HCEC 1CT (cell line): ENCODE data around the gene FAM181A.
A peak's percentile ranks its signal among the peaks of the same experiment; 100 is the strongest.

Experiments used
- DNase-seq: peaks from one replicate; pipeline ENCODE4 v3.0.0-alpha.2; 2017

Gene FAM181A

GRCh38 chr14:93930296-93930988 lies 3.3 kb downstream of the FAM181A start:
- no peak for DNase-seq

DNA sequence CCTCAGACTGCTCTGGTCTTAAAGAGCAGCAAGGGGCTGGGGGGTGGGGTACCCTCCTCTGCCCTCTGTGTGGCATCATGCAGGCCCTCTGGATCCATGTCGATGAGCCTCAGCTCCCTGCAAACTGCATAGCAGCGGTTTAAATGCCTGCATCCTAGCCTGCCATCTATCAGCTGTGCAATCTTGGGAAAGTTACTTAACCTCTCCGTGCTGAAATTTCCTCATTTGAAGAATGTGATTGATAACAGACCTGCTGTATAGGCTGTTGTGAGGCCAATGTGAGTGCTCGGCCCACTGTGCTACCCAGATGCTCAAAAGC lies 3.8 kb downstream of the FAM181A start:
- DNase-seq = no peak

- DNase-seq = no peak
These were observed 5.5 kb downstream of the FAM181A start for GRCh38 chr14:93932642-93933041.

DNA sequence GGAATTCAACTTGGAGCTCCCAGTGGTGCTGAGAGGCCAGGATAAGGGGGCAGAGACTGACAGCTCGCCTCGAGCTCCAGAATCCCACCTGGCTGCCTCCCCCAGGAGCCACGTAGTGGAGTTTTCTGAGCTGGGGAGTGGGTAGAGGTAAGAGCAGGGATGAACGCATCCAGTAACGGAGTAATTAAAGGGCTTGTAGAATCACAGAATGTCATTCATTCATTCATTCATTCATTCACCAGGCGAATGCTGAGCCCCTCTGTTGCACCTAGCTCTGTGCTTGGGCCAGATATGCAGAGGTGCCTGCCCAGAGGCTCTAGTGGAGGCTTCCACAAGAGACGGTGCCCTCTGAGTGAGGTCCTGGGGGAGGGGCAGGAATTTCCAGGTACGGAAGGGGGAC lies 8.1 kb downstream of the FAM181A start:
- no peak for DNase-seq

DNA sequence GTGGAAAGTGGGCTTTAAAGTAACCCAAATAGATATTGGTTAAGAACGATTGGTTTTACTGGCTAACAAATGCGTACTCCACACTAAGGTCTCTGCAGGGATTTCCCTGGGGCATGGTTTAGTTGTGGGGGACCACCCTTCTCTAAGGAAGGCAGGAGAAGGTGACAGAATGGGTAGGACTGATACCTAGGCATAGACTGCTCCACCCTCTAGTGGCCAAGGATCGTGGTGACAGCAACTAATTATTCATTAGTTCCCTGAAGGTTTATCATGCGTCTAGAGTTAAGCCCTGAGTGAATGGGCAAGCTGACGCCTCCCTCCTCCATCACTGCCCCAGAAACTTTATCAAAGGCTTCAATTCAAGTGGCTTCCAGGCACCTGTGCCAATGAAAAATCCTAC lies 9.1 kb downstream of the FAM181A start:
- no peak for DNase-seq

DNA sequence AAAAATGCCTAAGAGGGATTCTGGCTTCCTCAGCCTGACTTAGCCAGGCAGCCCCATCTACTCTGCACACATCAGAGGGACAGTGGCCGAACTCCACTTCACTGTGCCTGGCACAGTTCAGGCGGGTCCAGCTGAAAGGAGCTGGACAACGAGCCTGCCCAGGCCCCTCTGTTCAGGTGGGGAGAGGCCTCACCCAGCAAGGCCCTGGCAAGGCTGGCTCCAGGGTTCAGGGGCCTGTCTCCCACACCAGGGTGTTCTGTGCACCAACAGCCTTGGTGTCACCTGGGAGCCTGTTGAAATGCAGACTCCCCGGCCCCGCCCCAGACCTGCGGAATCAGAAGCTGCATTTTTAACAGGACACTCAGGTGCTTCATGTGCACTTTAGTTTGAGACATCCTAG lies 9.8 kb downstream of the FAM181A start:
- no peak for DNase-seq

DNA sequence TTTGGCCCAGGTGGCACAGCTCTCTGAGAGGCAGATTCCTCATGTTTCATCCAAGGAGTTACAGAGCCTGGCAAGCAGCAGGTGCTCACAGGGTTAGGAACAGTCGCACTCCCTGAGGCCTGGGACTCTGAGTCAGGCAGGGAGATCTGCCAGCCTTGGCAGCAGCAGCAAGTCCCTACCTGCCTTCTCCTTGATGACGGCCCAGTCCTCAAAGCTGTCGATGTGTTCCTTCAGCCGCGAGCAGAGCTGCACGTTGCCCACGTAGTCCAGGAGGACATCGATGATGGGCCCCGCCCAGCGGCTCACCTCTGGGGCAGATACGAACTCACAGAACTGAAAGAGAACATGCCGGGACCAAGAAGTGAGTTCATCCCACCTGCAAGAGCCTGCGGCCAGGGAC lies 10.4 kb downstream of the FAM181A start:
- no peak for DNase-seq

DNA sequence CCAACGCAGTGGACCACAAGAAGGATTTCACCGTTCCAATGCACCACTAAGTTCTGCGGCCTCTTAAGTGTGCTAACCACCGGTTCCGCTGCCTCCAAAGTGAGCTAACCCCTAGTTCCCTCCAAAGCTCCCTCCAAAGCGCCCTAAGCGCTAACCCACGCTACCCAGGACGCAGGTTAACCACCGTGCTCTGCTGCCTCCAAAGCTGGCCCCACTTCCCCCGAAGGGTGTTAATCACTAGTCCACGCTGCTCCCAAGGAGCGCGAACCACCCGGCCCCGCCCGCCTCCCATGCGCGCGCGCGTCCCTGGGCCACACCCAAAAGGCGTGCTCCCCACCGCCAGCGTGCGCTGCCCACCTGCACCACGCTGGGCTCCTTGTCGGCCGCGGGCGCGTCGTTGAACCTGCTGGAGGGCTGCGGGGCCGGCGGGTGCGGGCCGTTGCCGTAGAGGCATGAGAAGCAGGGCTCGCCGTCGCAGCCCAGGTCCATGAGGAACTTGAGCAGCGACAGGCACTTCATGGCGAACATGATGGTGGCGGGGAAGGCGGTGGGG lies 11.7 kb downstream of the FAM181A start:
- no peak for DNase-seq

DNA sequence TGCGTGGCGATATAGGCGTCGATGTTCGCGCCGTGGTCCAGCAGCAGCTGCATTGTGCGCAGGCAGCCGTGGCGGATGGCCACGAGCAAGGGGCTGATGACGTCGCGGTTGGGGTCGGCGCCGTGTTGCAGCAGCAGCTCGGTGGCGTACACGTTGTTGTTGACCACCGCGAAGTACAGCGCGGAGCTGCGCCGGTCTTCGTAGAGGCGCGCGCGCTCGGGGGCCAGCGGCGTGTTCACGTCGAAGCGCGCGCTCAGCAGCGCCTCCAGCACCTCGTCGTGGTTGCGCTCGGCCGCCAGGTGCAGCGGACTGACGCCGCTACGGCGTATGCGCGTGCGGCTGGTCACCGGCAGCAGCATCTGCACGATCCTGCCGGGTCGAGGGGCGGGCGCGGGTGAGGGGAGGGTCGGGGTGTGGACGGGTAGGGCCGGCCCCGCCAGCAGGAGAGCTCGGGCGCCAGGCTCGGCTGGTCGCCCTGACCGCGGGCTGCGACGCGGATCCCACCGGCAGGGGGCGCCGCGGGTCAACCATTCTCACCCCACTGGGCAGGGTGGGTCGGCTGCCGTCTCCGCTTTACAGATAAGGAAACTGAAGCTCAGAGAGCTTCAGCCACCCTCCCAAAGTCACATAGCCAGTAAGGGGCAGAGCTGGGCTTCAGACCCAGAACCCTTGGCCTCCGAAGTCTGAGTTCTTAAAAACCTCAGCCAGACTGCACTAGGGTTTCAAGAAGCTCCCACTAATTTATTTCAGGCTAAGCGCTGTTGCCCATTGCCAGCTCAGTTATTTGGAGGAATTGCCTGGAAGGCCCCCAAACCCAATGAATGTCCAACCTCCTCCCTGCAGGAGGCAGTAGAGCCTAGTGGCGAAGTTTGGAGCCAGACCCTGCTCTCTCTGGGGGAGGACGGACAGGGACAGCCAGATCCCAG lies 12.4 kb downstream of the FAM181A start:
- no peak for DNase-seq

GRCh38 chr14:93940437-93940836 lies 13.3 kb downstream of the FAM181A start:
- DNase-seq = no peak

- DNase-seq = peak; percentile 32
These were observed 14.3 kb downstream of the FAM181A start for GRCh38 chr14:93941293-93941910.

DNA sequence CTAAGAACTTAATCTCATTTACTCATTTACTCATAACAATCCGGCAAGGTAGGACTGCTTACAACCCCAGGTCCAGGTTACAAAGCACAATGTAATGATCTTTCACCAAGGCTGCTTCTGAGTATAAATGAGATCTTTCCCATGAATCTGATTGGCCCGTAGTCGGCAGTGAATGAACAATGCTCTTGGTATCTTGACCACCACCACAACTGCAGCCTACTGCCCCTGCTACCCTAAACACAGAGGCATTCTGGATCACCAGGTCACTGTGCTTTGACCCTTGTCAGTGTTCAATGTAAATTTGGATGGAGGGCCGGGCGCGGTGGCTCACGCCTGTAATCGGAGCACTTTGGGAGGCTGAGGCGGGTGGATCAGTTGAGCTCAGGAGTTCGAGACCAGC lies 15.9 kb downstream of the FAM181A start:
- peak; percentile 48 for DNase-seq

DNA sequence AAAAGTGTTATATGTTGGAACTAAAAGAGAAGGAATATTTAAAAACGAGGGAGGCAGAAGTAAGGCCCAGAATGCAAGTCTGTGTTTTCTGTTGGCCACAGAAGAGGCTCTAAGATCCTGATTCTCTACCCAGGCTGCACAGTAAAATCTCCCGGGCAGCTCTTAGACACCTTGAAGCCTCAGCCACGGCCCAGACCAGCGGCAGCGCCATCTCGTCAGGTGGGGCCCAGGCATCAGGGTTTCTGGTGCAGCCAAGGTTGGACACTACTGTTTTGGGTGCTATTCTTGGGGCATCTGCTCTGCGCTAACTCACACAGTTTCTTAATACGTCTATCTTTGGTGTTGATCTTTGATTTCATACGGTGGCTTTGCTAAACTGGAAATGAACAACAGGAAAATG lies 16.8 kb downstream of the FAM181A start:
- DNase-seq = no peak

GRCh38 chr14:93944348-93945069 lies 17.4 kb downstream of the FAM181A start:
- no peak for DNase-seq

GRCh38 chr14:93945070-93945399 lies 17.9 kb downstream of the FAM181A start:
- no peak for DNase-seq

GRCh38 chr14:93946104-93946503 lies 19.0 kb downstream of the FAM181A start:
- DNase-seq = peak; percentile 79

DNA sequence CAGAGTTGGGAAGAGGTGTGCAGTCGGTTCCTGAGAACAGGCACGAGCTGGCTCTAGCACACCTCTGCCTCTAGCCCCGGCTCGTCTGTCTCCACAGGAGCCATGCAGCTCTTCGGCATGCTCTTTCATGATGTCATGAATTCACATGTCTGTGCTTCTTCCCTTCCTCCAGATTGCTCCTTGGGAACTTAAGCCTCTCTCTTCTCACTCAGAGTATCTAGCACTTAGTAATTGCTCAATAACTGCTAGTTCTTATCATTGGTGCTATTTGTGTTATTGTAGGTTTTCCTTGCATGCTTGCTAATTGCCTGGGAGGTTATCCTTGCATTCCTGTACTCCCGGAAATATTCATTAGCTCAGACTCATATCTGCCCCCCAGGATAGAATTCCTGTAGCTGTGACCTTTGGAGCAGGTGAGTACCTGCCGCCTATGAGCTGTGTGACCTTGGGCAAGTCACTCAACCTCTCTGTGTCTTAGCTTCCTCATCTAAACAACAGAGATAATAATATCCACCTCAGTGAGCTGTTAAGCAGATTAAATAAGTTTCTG lies 19.5 kb downstream of the FAM181A start:
- DNase-seq = peak; percentile 13

GRCh38 chr14:93947282-93947681 lies 20.1 kb downstream of the FAM181A start:
- no peak for DNase-seq

DNA sequence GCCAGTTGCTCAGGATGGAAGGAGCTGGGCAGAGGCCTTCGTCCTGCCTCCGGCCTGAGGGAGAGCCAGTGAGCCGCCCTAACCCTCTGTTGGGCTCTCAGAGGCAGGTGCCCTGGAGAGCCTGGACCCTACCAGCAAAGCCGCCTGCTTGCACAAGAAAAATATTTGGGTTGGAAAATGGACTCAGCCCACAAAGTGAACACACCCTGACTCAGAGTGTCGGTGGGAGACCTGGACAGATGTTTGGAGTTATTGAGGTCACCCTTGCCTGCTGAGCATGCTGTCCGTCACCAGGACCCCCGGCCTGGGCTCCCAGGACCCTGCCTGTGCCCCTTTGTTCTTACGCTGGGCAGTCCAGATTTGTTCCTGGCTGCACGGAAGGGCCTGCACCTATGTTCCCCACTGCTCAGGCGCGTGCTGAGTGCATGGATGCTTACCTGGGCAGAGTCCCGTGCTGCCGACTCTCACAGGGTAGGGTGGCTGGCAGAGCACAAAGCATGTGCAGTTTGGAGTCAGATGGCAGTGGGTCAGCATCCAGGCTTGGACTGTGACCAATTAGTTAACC lies 22.4 kb downstream of the FAM181A start:
- DNase-seq = no peak

- DNase-seq = no peak
These were observed 23.9 kb downstream of the FAM181A start for GRCh38 chr14:93950948-93951634.

- DNase-seq = no peak
These were observed 24.7 kb downstream of the FAM181A start for GRCh38 chr14:93951635-93952540.
